Loucy (cell line): ENCODE data around the gene BTN2A1.

Experiments used
- EZH2phosphoT487 ChIP-seq: fragments of 200-600 bp; IDR thresholded peaks from 2 replicates; pipeline ENCODE4 v1.6.1; 2018; ENCODE audit warnings: antibody characterized with exemption, mild to moderate bottlenecking, moderate library complexity, borderline replicate concordance
- TF ChIP-seq, protein P1 (sequence below): fragments of 200-600 bp; sonication (generic); conservative IDR thresholded peaks from 2 replicates; pipeline ENCODE4 v1.5.1; 2014; ENCODE audit warnings: mild to moderate bottlenecking, antibody characterized with exemption, low read length

DNA sequence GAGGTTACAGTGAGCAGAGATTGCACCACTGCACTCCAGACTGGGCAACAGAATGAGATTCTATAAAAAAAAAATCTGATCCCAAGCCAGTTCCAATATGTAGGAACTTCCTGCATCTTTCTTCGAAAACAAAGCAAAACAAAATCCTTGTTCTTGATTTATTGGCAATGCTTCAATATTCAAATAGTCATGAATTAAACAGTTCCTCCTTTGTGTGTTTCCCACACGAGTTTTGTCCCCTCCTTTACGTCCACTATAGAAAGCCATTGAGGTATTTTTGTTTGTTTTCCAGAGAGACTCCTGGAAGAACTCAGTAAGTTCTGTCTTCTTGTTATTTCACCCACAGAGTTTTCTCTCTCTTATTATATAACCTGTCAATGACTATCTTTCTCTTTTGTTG, 49.9 kb downstream of the BTN2A1 start:
- TF ChIP-seq, protein P1, sequence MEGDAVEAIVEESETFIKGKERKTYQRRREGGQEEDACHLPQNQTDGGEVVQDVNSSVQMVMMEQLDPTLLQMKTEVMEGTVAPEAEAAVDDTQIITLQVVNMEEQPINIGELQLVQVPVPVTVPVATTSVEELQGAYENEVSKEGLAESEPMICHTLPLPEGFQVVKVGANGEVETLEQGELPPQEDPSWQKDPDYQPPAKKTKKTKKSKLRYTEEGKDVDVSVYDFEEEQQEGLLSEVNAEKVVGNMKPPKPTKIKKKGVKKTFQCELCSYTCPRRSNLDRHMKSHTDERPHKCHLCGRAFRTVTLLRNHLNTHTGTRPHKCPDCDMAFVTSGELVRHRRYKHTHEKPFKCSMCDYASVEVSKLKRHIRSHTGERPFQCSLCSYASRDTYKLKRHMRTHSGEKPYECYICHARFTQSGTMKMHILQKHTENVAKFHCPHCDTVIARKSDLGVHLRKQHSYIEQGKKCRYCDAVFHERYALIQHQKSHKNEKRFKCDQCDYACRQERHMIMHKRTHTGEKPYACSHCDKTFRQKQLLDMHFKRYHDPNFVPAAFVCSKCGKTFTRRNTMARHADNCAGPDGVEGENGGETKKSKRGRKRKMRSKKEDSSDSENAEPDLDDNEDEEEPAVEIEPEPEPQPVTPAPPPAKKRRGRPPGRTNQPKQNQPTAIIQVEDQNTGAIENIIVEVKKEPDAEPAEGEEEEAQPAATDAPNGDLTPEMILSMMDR: no peak
- no peak for TF ChIP-seq EZH2phosphoT487
